ENCODE data around the gene ASXL3. TPM values are rescaled to one million over a fixed set of nuclear protein-coding genes. Genes with fewer than 3 reads are reported as not detected.

Gene ASXL3
- total RNA-seq, 1 experiment from 2014 or later, result not detected

GRCh38 chr18:33585431-33585775 is 7.4 kb downstream of the ASXL3 start:
- H3K4me3 ChIP-seq (ENCODE audit: low read length), result no peak overlapping the region
- H3K9ac ChIP-seq (ENCODE audit: low read length), result no peak overlapping the region
- H2AFZ ChIP-seq (ENCODE audit: low read length), result no peak overlapping the region
- H3K9me2 ChIP-seq (replicated peaks; ENCODE audit: low read length), result no peaks in the 10 kb centered on the region
- H3K27me3 ChIP-seq (ENCODE audit: low read length), result no peaks in the 10 kb centered on the region; the same call in 1 of the 2 replicates
- intact Hi-C loops (cut with micrococcal nuclease), result no loop called here
- POLR2A ChIA-PET (ENCODE audit: unreplicated experiment), result no interaction called here
- H3K9me3 ChIP-seq (ENCODE audit: low read length), result no peaks in the 10 kb centered on the region
- no peak overlapping the region for H3K27ac ChIP-seq (ENCODE audit: low read length)
- no peaks in the 10 kb centered on the region for H3F3A ChIP-seq (ENCODE audit: low read length, unreplicated experiment)
- CTCF ChIA-PET, result no interaction called here
- no peaks in the 10 kb centered on the region for H3K79me2 ChIP-seq (ENCODE audit: low read length)
- ATAC-seq (no peak), DNase-seq (no peak)
- no peak overlapping the region for H3K4me2 ChIP-seq (ENCODE audit: low read length)
- BruUV-seq (replicated peaks), result no TSS peak
- no peaks in the 10 kb centered on the region for H3K36me3 ChIP-seq (ENCODE audit: low read depth, low read length)
- TF ChIP-seq EZH2 (IDR thresholded peaks at IDR 0.05; ENCODE audit: low read length, unreplicated experiment), result no peak
- TF ChIP-seq CTCF (conservative IDR thresholded peaks at IDR 0.05; ENCODE audit: low read depth, low read length), result no peak
- no peak for TF ChIP-seq EZH2phosphoT487 (IDR thresholded peaks at IDR 0.05; ENCODE audit: borderline replicate concordance, low read length)
- no peaks in the 10 kb centered on the region for H4K20me1 ChIP-seq (ENCODE audit: low read length)
- no peaks in the 10 kb centered on the region for H3K4me1 ChIP-seq (ENCODE audit: insufficient read depth, low read length)

DNA sequence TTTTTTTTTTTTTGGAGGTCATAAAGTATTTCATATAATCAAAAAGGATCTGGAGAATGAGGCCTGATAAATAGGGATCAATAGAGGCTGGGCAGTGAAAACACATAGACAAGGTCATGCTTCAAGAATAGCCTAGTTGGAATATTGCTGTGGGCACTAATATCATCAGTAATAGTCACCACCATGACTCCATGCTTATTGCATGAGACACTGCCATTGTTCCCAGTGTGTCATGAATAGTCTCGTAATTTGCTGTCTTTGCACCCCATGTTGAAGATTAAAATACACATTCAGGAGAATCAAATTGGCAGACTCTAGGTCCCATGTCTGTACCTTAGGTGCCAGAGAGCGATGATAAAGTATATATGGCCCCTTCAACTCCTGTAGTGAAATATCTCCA is 10.3 kb downstream of the ASXL3 start:
- POLR2A ChIA-PET (ENCODE audit: unreplicated experiment), result no interaction called here
- H3K4me1 ChIP-seq (ENCODE audit: insufficient read depth, low read length), result no peaks in the 10 kb centered on the region
- H2AFZ ChIP-seq (ENCODE audit: low read length), result no peak overlapping the region
- no peaks in the 10 kb centered on the region for H3K27me3 ChIP-seq (ENCODE audit: low read length)
- H3K4me2 ChIP-seq (ENCODE audit: low read length), result no peak overlapping the region
- no peaks in the 10 kb centered on the region for H3K36me3 ChIP-seq (ENCODE audit: low read depth, low read length)
- H3K9me3 ChIP-seq (ENCODE audit: low read length), result no peaks in the 10 kb centered on the region
- H3K4me3 ChIP-seq (ENCODE audit: low read length), result no peak overlapping the region
- H4K20me1 ChIP-seq (ENCODE audit: low read length), result no peaks in the 10 kb centered on the region
- no peak overlapping the region for H3K9ac ChIP-seq (ENCODE audit: low read length)
- no peaks in the 10 kb centered on the region for H3K9me2 ChIP-seq (replicated peaks; ENCODE audit: low read length)
- no TSS peak for BruUV-seq (replicated peaks)
- no peaks in the 10 kb centered on the region for H3F3A ChIP-seq (ENCODE audit: low read length, unreplicated experiment)
- TF ChIP-seq EZH2 (IDR thresholded peaks at IDR 0.05; ENCODE audit: low read length, unreplicated experiment) (no peak), EZH2phosphoT487 (IDR thresholded peaks at IDR 0.05; ENCODE audit: borderline replicate concordance, low read length) (no peak), CTCF (conservative IDR thresholded peaks at IDR 0.05; ENCODE audit: low read depth, low read length) (no peak)
- no peak for ATAC-seq
- CTCF ChIA-PET, result no interaction called here
- H3K79me2 ChIP-seq (ENCODE audit: low read length), result no peaks in the 10 kb centered on the region
- no peak overlapping the region for H3K27ac ChIP-seq (ENCODE audit: low read length)
- intact Hi-C loops (cut with micrococcal nuclease), result no loop called here
- no peak for DNase-seq

DNA sequence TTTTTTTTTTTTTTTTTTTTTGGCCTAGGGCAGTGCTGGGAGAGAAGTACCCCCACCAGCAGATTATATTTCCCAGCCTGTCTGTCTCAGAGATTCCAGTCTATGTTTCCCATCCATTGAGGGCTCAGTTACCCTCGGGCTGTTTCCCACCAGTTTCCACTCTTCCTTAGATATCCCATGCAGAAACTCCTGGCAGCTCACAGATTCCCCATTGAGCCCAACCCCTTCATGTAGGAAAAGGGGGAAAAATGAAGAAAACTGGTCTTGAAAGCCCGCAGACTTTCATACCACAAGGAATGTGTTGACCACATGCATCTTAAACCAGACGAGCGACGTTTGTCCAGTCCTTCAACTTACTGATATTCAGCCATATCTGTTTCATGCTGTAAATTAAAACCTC is 15.2 kb downstream of the ASXL3 start:
- CTCF ChIA-PET, result no interaction called here
- Histone ChIP-seq H2AFZ (ENCODE audit: low read length) (no peak overlapping the region), H3K36me3 (ENCODE audit: low read depth, low read length) (no peaks in the 10 kb centered on the region), H3K27me3 (ENCODE audit: low read length) (no peaks in the 10 kb centered on the region), H3K4me3 (ENCODE audit: low read length) (no peak overlapping the region), H4K20me1 (ENCODE audit: low read length) (no peaks in the 10 kb centered on the region), H3K4me2 (ENCODE audit: low read length) (no peak overlapping the region), H3K27ac (ENCODE audit: low read length) (no peak overlapping the region), H3F3A (ENCODE audit: low read length, unreplicated experiment) (no peaks in the 10 kb centered on the region), H3K9me3 (ENCODE audit: low read length) (no peaks in the 10 kb centered on the region), H3K4me1 (ENCODE audit: insufficient read depth, low read length) (peaks cover 12% of the 10 kb centered on the region), H3K9me2 (replicated peaks; ENCODE audit: low read length) (no peaks in the 10 kb centered on the region), H3K9ac (ENCODE audit: low read length) (no peak overlapping the region), H3K79me2 (ENCODE audit: low read length) (no peaks in the 10 kb centered on the region)
- BruUV-seq (replicated peaks), result no TSS peak
- intact Hi-C loops (cut with micrococcal nuclease), result no loop called here
- POLR2A ChIA-PET (ENCODE audit: unreplicated experiment), result no interaction called here
- ATAC-seq (no peak), DNase-seq (no peak)
- TF ChIP-seq CTCF (conservative IDR thresholded peaks at IDR 0.05; ENCODE audit: low read depth, low read length) (no peak), EZH2phosphoT487 (IDR thresholded peaks at IDR 0.05; ENCODE audit: borderline replicate concordance, low read length) (no peak), EZH2 (IDR thresholded peaks at IDR 0.05; ENCODE audit: low read length, unreplicated experiment) (no peak)
